Liver (tissue), 9 donors: ENCODE results near the gene PPP1R14C. TPM values are rescaled to one million over a fixed set of nuclear protein-coding genes. Genes with fewer than 3 reads are reported as not detected.

Source experiments
- DNase-seq: peaks from one replicate; pipeline ENCODE4 v3.0.0-alpha.2; 2017; ENCODE audit warnings: low spot score
- H3K27ac ChIP-seq, 2 donors: one replicate each; pipeline ENCODE4 v1.7.0; 2013; ENCODE audit warnings: inconsistent platforms in 2 of 2, low read length in 2 of 2, control low read depth in 1 of 2, low read depth in 1 of 2, mild to moderate bottlenecking in 1 of 2
- H3K27me3 ChIP-seq, 4 donors: one replicate each; pipeline versions ENCODE4 v1.6.1 to v1.7.0; 2013; ENCODE audit warnings: low read length in 3 of 4, inconsistent platforms in 1 of 4, mild to moderate bottlenecking in 1 of 4, moderate library complexity in 1 of 4; ENCODE audit not compliant: control insufficient read depth in 4 of 4, insufficient read depth in 4 of 4
- H3K36me3 ChIP-seq, 4 donors: one replicate each; pipeline versions ENCODE4 v1.6.1 to v1.7.0; 2013; ENCODE audit warnings: low read length in 3 of 4, mild to moderate bottlenecking in 3 of 4, low read depth in 1 of 4, moderate library complexity in 1 of 4; ENCODE audit not compliant: control insufficient read depth in 4 of 4, insufficient read depth in 3 of 4
- H3K4me1 ChIP-seq, 4 donors: one replicate each; pipeline versions ENCODE4 v1.6.1 to v1.7.0; 2013; ENCODE audit warnings: low read length in 3 of 4, mild to moderate bottlenecking in 3 of 4, moderate library complexity in 1 of 4; ENCODE audit not compliant: control insufficient read depth in 4 of 4, insufficient read depth in 4 of 4
- H3K4me3 ChIP-seq, 3 donors: one replicate each; pipeline versions ENCODE4 v1.6.1 to v1.7.0; 2013; ENCODE audit warnings: low read length in 3 of 3, control low read depth in 1 of 3, low read depth in 1 of 3, mild to moderate bottlenecking in 1 of 3
- H3K9ac ChIP-seq, 2 donors: one replicate each; pipeline ENCODE4 v1.7.0; 2013; ENCODE audit warnings: low read length in 2 of 2, mild to moderate bottlenecking in 2 of 2, moderate library complexity in 2 of 2, control low read depth in 1 of 2, low read depth in 1 of 2
- H3K9me3 ChIP-seq, 4 donors: one replicate each; pipeline versions ENCODE4 v1.6.1 to v1.7.0; 2013; ENCODE audit warnings: low read length in 3 of 4; ENCODE audit not compliant: control insufficient read depth in 4 of 4
- CTCF ChIP-seq: fragments of 150-350 bp; IDR thresholded peaks from 2 replicates; pipeline ENCODE4 v1.5.1; 2017; ENCODE audit warnings: improper control_type of control experiment, low read depth, low read length; ENCODE audit not compliant: missing input control
- EGR1 ChIP-seq, 2 donors: IDR thresholded peaks; 2 replicates each; pipeline ENCODE4 v1.6.1; 2016 to 2018; ENCODE audit warnings: antibody characterized with exemption in 2 of 2, low read depth in 2 of 2
- FOXA1 ChIP-seq: IDR thresholded peaks from 2 replicates; pipeline ENCODE4 v1.6.1; 2016; ENCODE audit warnings: antibody characterized with exemption
- FOXA2 ChIP-seq: IDR thresholded peaks from 2 replicates; pipeline ENCODE4 v1.6.1; 2016; ENCODE audit warnings: antibody characterized with exemption
- GABPA ChIP-seq, 2 donors: IDR thresholded peaks in 1 of 2; conservative IDR thresholded peaks in 1 of 2; 2 replicates each; pipeline ENCODE4 v1.6.1; 2016; ENCODE audit warnings: antibody characterized with exemption in 2 of 2, mild to moderate bottlenecking in 1 of 2, moderate library complexity in 1 of 2
- HNF4A ChIP-seq, 2 donors: conservative IDR thresholded peaks; 2 replicates each; pipeline ENCODE4 v1.6.1; 2016; ENCODE audit warnings: antibody characterized with exemption in 2 of 2, mild to moderate bottlenecking in 2 of 2
- JUND ChIP-seq, 2 donors: IDR thresholded peaks; 2 replicates each; pipeline ENCODE4 v1.6.1; 2016; ENCODE audit warnings: antibody characterized with exemption in 2 of 2
- NR2F2 ChIP-seq: IDR thresholded peaks from 2 replicates; pipeline ENCODE4 v1.6.1; 2016; ENCODE audit warnings: antibody characterized with exemption
- RXRA ChIP-seq, 2 donors: IDR thresholded peaks; 2 replicates each; pipeline ENCODE4 v1.6.1; 2017 to 2018; ENCODE audit warnings: antibody characterized with exemption in 2 of 2, mild to moderate bottlenecking in 1 of 2
- SP1 ChIP-seq: IDR thresholded peaks from 2 replicates; pipeline ENCODE4 v1.6.1; 2018; ENCODE audit warnings: antibody characterized with exemption, mild to moderate bottlenecking
- TAF1 ChIP-seq: conservative IDR thresholded peaks from 2 replicates; pipeline ENCODE4 v1.6.1; 2016; ENCODE audit warnings: antibody characterized with exemption, mild to moderate bottlenecking
- YY1 ChIP-seq: IDR thresholded peaks from 2 replicates; pipeline ENCODE4 v1.6.1; 2016; ENCODE audit warnings: antibody characterized with exemption, mild to moderate bottlenecking
- WGBS: extraction: QIAGEN DNeasy Blood & Tissue Kit; methylation state at CpG from one replicate; pipeline ENCODE4 v1.1.7; 2013; 5-methylcytosine and 5-hydroxymethylcytosine counted together
- polyA plus RNA-seq, 2 donors: library from polyadenylated mRNA; stranded (reverse) in 1 of 2; unstranded in 1 of 2; fragments of 200-250 nt in 1 of 2; fragments of >200 nt in 1 of 2; fragmentation: Nextera tagmentation in 1 of 2; extraction: Ambion mirVana in 1 of 2; gene quantifications; one replicate each; pipeline versions ENCODE4 v1.2.1 to v1.2.3, GENCODE V29; 2013 to 2015
- total RNA-seq, 2 donors: library from RNA; depleted of rRNA; stranded (reverse); fragments of >200 nt; gene quantifications; one replicate each; pipeline ENCODE4 v1.2.3, GENCODE V29; 2014
- TF ChIP-seq, protein P1 (sequence below): IDR thresholded peaks from 2 replicates; pipeline ENCODE4 v1.6.1; 2016; ENCODE audit warnings: antibody characterized with exemption
- TF ChIP-seq, protein P2 (sequence below): IDR thresholded peaks from 2 replicates; pipeline ENCODE4 v1.6.1; 2016; ENCODE audit warnings: antibody characterized with exemption
- TF ChIP-seq, protein P3 (sequence below): IDR thresholded peaks from 2 replicates; pipeline ENCODE4 v1.6.1; 2016; ENCODE audit warnings: antibody characterized with exemption
- donor health status: healthy.
- donor health status: healthy.
- donor health status: healthy.
- donor health status: healthy.
- donor health status: healthy.

PPP1R14C gene
- total and polyA plus RNA-seq, 4 donors: 0.05 TPM; not detected in 3

DNA sequence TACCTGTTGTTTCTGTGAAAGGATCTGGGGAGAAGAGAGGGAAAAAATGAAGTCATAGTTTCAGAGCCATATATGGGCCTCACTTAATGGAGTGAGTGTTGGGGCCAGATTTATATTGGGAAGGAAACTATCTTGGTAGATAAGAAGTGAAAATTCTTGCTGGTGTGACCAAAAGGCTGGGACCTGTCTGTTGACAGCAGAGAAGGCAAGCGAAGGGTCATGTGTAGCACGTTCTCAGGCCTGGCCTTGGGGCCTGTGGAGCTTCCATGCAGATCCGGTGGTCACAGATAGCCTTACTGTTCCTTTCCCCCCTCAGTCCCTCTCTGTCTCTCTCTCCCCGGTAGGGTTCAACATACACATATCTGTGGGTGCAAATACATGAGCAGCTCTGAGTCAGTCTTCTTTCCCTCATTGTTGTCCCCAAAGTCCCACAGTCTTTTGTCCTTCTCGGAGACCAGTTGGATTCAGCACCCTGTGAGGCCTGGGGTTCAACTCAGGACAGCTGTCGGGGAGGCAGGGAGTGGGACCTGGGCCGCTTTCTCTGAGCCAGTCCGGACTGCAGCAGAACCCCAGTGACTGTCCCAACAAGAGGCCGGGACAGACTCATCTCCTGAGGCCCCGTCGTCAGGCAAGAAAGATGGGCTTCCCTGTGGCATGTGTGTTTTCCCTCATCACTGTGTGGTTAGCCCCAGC lies 34.6 kb downstream of the PPP1R14C start:
- H3K9me3 ChIP-seq: no peaks in the 10 kb centered on the region
- H3K27ac ChIP-seq: no peak overlapping the region
- no peak for TF ChIP-seq FOXA2
- no peak for TF ChIP-seq RXRA (IDR thresholded peaks at IDR 0.05)
- TF ChIP-seq NR2F2: no peak
- TF ChIP-seq GABPA (IDR thresholded peaks at IDR 0.05 in 1 of 2, conservative IDR thresholded peaks at IDR 0.05 in 1 of 2): no peak
- TF ChIP-seq JUND (IDR thresholded peaks at IDR 0.05): no peak
- TF ChIP-seq FOXA1: no peak
- TF ChIP-seq, protein P1, sequence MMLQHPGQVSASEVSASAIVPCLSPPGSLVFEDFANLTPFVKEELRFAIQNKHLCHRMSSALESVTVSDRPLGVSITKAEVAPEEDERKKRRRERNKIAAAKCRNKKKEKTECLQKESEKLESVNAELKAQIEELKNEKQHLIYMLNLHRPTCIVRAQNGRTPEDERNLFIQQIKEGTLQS: no peak
- TF ChIP-seq, protein P2, sequence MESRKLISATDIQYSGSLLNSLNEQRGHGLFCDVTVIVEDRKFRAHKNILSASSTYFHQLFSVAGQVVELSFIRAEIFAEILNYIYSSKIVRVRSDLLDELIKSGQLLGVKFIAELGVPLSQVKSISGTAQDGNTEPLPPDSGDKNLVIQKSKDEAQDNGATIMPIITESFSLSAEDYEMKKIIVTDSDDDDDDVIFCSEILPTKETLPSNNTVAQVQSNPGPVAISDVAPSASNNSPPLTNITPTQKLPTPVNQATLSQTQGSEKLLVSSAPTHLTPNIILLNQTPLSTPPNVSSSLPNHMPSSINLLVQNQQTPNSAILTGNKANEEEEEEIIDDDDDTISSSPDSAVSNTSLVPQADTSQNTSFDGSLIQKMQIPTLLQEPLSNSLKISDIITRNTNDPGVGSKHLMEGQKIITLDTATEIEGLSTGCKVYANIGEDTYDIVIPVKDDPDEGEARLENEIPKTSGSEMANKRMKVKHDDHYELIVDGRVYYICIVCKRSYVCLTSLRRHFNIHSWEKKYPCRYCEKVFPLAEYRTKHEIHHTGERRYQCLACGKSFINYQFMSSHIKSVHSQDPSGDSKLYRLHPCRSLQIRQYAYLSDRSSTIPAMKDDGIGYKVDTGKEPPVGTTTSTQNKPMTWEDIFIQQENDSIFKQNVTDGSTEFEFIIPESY: no peak
- TF ChIP-seq HNF4A (conservative IDR thresholded peaks at IDR 0.05): no peak
- TF ChIP-seq SP1: no peak
- TF ChIP-seq, protein P3, sequence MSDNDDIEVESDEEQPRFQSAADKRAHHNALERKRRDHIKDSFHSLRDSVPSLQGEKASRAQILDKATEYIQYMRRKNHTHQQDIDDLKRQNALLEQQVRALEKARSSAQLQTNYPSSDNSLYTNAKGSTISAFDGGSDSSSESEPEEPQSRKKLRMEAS: no peak
- no peak for TF ChIP-seq EGR1 (IDR thresholded peaks at IDR 0.05; ENCODE audit: low read depth in 2 of 2)
- TF ChIP-seq YY1: no peak
- TF ChIP-seq CTCF: no peak
- DNase-seq: no peak
- no peaks in the 10 kb centered on the region for H3K36me3 ChIP-seq
- H3K9ac ChIP-seq: no peak overlapping the region
- H3K4me3 ChIP-seq: no peak overlapping the region
- no peaks in the 10 kb centered on the region for H3K27me3 ChIP-seq
- H3K4me1 ChIP-seq: no peaks in the 10 kb centered on the region
- 85% methylated on average over 11 of the region's 11 CpGs for WGBS

- Histone ChIP-seq H3K36me3 (no peaks in the 10 kb centered on the region), H3K27ac (no peak overlapping the region), H3K9ac (no peak overlapping the region), H3K9me3 (no peaks in the 10 kb centered on the region), H3K4me1 (no peaks in the 10 kb centered on the region), H3K27me3 (no peaks in the 10 kb centered on the region), H3K4me3 (no peak overlapping the region)
- DNase-seq: no peak
- TF ChIP-seq JUND (IDR thresholded peaks at IDR 0.05) (no peak), TAF1 (no peak)
- WGBS: 67% methylated on average over 12 of the region's 12 CpGs
Observed at GRCh38 chr6:150177952-150178520, 35.2 kb downstream of the PPP1R14C start.
